ENCODE data around the gene ZMAT3. TPM values are rescaled to one million over a fixed set of nuclear protein-coding genes. Genes with fewer than 3 reads are reported as not detected.
"Not testable (repeated sequence)": the region's sequence is repeated elsewhere in the genome, so short reads cannot be mapped to it uniquely, and the experiment has no call there.

Gene ZMAT3
- polyA plus RNA-seq, 1 experiment = 41.4 TPM

GRCh38 chr3:179038216-179038898, 33.3 kb downstream of the ZMAT3 start:
- Histone ChIP-seq H3K4me3 (ENCODE audit: low read depth, low read length) (no peak overlapping the region), H3K27me3 (ENCODE audit: control insufficient read depth, insufficient read depth, low read length) (no peaks in the 10 kb centered on the region), H3K36me3 (ENCODE audit: control insufficient read depth, insufficient read depth, low read length) (no peaks in the 10 kb centered on the region)
- ChIA-PET POLR2A (no interaction called here), CTCF (interaction anchor here (0.7 kb wide), 1 partner anchor 26 kb away, joined by 3 read pairs; no protein-coding TSS in a partner anchor)
- TF ChIP-seq CTCF (IDR thresholded peaks at IDR 0.05; ENCODE audit: insufficient read depth, low read depth, low read length) = no peak
- DNase-seq (ENCODE audit: low read depth) = no peak

- peak; percentile 72 for DNase-seq (ENCODE audit: low read depth)
- no peak for TF ChIP-seq CTCF (IDR thresholded peaks at IDR 0.05; ENCODE audit: insufficient read depth, low read depth, low read length)
- Histone ChIP-seq H3K27me3 (ENCODE audit: control insufficient read depth, insufficient read depth, low read length) (no peaks in the 10 kb centered on the region), H3K4me3 (ENCODE audit: low read depth, low read length) (no peak overlapping the region), H3K36me3 (ENCODE audit: control insufficient read depth, insufficient read depth, low read length) (no peaks in the 10 kb centered on the region)
- CTCF ChIA-PET = interaction anchor here (0.7 to 2.5 kb wide), 3 partner anchors 10 to 27 kb away, joined by 3 to 12 read pairs (median 5); no protein-coding TSS in a partner anchor
- POLR2A ChIA-PET = interaction anchor here (0.6 to 0.8 kb wide), 2 partner anchors 16 to 34 kb away, joined by 3 read pairs; partner anchors contain the start of gene ZMAT3
Measured at GRCh38 chr3:179037351-179037750, 34.3 kb downstream of the ZMAT3 start.

GRCh38 chr3:179036626-179037300, 34.8 kb downstream of the ZMAT3 start:
- POLR2A ChIA-PET = no interaction called here
- Histone ChIP-seq H3K36me3 (ENCODE audit: control insufficient read depth, insufficient read depth, low read length) (no peaks in the 10 kb centered on the region), H3K27me3 (ENCODE audit: control insufficient read depth, insufficient read depth, low read length) (no peaks in the 10 kb centered on the region), H3K4me3 (ENCODE audit: low read depth, low read length) (no peak overlapping the region)
- DNase-seq (ENCODE audit: low read depth) = no peak
- CTCF ChIA-PET = interaction anchor here (1.4 to 2.5 kb wide), 2 partner anchors 9 to 11 kb away, joined by 5 to 12 read pairs; no protein-coding TSS in a partner anchor
- TF ChIP-seq CTCF (IDR thresholded peaks at IDR 0.05; ENCODE audit: insufficient read depth, low read depth, low read length) = no peak

- Histone ChIP-seq H3K4me3 (ENCODE audit: low read depth, low read length) (no peak overlapping the region), H3K36me3 (ENCODE audit: control insufficient read depth, insufficient read depth, low read length) (no peaks in the 10 kb centered on the region), H3K27me3 (ENCODE audit: control insufficient read depth, insufficient read depth, low read length) (no peaks in the 10 kb centered on the region)
- no peak for TF ChIP-seq CTCF (IDR thresholded peaks at IDR 0.05; ENCODE audit: insufficient read depth, low read depth, low read length)
- ChIA-PET CTCF (interaction anchor here (1.4 to 2.5 kb wide), 2 partner anchors 9 to 21 kb away, joined by 3 to 12 read pairs; no protein-coding TSS in a partner anchor), POLR2A (no interaction called here)
- DNase-seq (ENCODE audit: low read depth) = no peak
Measured at GRCh38 chr3:179036226-179036625, 35.4 kb downstream of the ZMAT3 start.

- CTCF ChIA-PET = interaction anchor here (1.4 kb wide), 1 partner anchor 20 kb away, joined by 3 read pairs; no protein-coding TSS in a partner anchor
- H3K36me3 ChIP-seq (ENCODE audit: control insufficient read depth, insufficient read depth, low read length) = peaks cover 2% of the 10 kb centered on the region; the same call in 1 of the 2 replicates
- no peak for TF ChIP-seq CTCF (IDR thresholded peaks at IDR 0.05; ENCODE audit: insufficient read depth, low read depth, low read length)
- no peak overlapping the region for H3K4me3 ChIP-seq (ENCODE audit: low read depth, low read length)
- no peak for DNase-seq (ENCODE audit: low read depth)
- no peaks in the 10 kb centered on the region for H3K27me3 ChIP-seq (ENCODE audit: control insufficient read depth, insufficient read depth, low read length)
- POLR2A ChIA-PET = no interaction called here
Measured at GRCh38 chr3:179035232-179035631, 36.4 kb downstream of the ZMAT3 start.

GRCh38 chr3:179033304-179033657, 38.3 kb downstream of the ZMAT3 start:
- DNase-seq (ENCODE audit: low read depth); H3K27me3 ChIP-seq (ENCODE audit: control insufficient read depth, insufficient read depth, low read length); H3K4me3 ChIP-seq (ENCODE audit: low read depth, low read length); H3K36me3 ChIP-seq (ENCODE audit: control insufficient read depth, insufficient read depth, low read length); CTCF ChIA-PET; POLR2A ChIA-PET: not testable (repeated sequence)

- POLR2A ChIA-PET; H3K36me3 ChIP-seq (ENCODE audit: control insufficient read depth, insufficient read depth, low read length); CTCF ChIA-PET; DNase-seq (ENCODE audit: low read depth); H3K4me3 ChIP-seq (ENCODE audit: low read depth, low read length); H3K27me3 ChIP-seq (ENCODE audit: control insufficient read depth, insufficient read depth, low read length): not testable (repeated sequence)
Measured at GRCh38 chr3:179032454-179033303, 38.9 kb downstream of the ZMAT3 start.
